Glomerular visceral epithelial cell (primary cell): ENCODE data around the gene IL9R.
"Not testable (repeated sequence)": the region's sequence is repeated elsewhere in the genome, so short reads cannot be mapped to it uniquely, and the experiment has no call there.

Experiments
- DNase-seq: peaks from one replicate; pipeline ENCODE4 v3.0.0-alpha.2; 2016; ENCODE audit errors: extremely low spot score

The IL9R gene

DNA sequence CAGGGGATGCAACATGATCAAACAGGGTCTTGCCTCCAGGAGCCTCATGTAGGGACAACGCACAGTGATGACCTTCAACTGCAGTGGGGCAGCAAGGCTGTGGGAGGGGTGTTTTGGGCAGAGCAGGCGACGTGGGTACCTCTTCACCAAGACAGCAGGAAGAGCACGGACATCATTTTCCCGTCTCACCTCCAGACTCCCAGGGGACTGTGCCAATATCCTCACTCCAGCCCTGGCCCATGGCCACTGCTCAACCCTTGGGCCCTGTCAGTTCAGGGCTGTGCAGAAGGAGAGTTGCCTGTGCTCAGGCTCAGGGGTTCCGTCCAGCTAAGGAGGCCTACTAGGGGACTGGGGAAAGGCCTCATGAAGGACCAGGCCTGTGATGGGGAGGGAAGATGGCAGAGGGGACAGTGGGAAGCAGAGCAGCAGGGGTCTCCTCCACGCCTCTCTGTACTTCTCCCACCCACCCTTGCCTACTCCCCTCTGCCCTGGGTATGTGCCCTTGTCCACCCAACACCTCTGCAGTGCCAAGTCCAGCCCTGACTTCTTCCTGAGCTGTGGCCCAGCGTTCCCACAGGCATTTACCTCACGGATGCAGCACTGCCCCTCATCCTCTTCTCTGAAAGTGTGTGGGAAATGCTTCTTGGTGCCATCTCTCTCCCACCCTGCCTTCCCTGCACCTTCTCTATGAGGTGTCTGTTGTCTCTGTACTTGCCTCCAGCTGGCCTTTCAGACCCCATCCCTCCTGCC, 1.4 kb downstream of the IL9R start:
- no peak for DNase-seq

DNA sequence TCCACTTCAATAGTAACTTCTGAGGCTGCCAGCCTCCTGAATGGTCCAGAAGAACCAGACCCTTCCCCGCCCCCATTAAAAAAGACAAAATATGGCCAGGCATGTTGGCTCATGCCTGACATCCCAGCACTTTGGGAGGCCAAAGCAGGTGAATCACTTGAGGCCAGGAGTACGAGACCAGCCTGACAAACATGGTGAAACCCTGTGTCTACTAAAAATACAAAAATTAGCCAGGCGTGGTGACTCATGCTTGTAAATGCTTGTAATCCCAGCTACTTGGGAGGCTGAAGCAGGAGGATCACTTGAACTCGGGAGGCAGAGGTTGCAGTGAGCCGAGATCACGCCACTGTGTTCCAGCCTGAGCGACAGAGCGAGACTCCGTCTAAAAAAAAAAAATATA, 2.3 kb downstream of the IL9R start:
- not testable (repeated sequence) for DNase-seq

DNA sequence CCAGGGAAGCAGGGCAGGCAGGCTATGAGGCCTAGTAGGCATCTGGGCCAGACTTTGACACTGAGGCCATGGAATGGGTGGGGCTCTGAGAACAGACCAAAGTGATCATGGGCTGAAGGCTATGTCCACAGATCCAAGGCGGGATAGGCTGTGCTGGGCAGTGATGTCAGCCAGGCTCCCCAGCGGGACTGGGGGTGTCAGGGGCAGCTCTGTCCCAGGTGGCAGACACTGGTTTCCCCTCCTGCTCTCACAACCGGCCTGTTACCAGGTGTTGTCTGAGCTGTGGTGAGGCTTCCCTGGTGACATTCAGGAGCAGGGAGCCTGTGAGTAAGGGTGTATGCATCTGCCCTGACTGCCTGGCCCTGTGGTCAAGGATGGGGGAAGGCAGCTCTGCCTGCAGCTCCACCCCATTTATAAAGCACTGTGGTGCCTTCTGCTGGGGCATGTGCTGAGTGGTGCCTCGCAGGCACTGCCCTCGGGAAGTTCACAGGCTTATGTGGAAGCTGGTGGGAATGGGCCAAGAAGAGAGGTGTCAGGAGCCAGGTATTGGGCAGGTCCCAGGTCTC, 2.9 kb downstream of the IL9R start:
- DNase-seq = no peak

DNA sequence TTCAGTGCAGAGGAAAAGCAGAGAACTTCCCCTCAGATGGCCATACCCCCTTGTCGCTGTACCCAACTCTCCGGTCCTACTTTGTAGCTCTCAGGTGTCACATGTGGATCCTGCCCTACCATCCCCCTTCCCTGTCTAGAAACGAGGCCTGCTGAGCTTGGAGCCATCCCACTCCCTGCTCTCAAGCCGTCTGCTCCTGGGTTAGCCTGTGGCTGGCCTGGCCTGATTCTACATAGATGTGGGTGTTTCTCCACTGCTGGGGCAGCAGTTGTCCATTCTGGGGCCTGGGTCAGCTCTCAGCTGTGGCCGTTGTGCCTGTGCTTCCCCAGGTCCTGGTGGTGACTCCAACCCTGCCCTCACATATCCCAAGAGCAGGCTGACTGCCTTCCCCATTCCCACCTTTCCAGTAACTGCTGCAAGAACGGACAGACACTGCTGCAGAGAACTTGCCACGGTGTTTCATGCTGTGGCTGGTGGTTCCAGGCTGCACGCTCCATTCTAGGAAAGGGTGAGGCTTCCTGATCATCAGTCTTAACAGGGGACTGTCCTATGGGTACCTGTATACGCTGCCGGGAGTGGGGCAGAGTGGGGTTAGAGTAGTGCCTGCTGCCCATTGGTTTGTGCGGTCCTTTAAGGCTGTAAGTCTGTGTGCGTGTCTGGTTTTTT, 3.6 kb downstream of the IL9R start:
- DNase-seq = no peak

DNA sequence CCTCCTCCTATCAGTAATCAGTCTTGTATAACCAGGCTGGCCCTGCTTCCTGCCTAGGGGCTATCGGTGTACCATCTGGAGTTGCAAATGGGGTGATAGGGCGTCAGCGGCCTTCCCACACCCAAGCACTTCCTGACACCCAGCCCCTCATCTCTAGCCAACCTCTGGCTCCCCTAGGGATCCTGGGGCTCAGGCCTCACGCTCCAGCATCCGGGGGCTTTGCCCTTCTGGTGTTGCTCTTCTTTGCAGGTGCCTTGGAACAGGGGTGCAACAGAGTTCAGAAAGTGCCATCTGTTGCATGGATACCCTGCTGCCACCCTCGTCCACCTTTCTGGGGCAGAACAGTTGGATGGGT, 4.1 kb downstream of the IL9R start:
- no peak for DNase-seq

DNA sequence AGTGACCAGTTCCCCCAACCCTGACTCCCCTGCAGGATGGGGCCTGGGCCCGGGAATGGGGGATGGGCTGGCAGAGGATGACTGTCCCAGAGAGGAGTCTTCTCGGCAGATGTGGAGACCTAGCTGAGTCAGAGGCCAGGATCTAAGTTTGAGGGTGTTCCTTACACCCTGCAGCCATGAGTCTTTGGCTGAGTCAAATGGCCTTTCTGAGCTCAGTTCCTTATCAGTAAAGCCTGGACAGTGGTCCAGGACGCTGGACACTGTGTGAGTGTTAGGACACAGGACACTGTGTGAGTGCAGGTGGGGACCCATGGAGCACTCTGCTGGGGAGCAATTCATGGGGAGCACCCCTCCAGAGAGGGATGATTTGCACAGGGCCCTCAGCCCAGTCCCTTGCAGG, 5.0 kb downstream of the IL9R start:
- no peak for DNase-seq

DNA sequence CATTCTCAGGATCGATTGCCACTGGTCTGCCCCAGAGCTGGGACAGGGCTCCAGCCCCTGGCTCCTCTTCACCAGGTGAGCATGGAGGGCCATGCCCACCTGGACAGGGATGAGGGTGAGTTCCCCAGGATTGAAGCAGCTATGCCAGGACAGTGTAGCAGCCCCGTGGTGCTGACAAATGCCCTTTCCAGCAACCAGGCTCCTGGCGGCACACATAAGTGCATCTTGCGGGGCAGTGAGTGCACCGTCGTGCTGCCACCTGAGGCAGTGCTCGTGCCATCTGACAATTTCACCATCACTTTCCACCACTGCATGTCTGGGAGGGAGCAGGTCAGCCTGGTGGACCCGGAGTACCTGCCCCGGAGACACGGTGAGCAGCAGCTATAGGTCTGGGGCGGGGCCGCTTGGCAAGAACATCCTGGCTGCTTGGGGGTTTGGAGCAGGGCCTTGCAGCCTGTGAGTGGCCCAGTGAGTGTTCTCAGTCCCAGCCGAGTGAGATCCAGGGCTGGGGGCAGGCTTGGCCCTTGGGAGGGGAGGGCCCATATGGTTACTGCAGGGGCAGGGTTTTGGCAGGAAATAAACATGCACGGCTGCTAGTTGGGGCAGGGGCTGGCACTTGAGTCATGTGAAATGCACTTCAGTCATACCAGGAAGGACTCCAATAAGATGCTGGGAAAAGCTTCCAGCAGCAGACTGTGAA, 6.1 kb downstream of the IL9R start:
- DNase-seq = no peak

DNA sequence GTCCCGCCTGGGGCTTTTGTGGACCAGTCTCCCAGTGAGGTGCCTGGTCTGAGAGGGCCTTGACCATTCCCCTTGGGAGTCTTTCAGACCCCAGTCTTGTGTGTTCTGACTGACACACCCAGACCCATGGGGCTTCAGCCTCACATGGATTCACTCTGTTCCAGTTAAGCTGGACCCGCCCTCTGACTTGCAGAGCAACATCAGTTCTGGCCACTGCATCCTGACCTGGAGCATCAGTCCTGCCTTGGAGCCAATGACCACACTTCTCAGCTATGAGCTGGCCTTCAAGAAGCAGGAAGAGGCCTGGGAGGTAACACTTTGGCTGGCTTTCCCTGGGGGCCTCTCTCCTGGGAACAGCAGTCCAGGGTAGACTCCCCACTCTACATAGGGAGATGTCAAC, 6.8 kb downstream of the IL9R start:
- DNase-seq = no peak

DNA sequence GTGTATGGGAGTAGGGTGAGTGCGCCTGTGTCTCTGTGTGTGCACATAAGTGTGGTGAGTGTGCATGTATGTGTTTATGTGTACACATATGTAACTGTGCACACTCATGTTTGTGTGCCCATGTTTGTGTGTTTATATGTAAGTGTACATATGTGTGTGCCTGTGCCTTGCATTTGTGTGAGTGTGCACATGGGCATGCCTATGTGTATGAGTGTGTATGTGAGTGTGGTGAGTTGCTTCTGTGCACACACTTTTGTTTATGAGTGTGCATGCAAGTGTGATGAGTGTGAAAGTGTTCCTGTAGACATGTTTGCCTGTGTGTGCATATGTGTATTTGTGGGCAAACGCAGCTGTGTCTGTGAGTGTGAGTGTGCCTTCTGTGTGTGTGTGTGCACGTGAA, 7.2 kb downstream of the IL9R start:
- no peak for DNase-seq

DNA sequence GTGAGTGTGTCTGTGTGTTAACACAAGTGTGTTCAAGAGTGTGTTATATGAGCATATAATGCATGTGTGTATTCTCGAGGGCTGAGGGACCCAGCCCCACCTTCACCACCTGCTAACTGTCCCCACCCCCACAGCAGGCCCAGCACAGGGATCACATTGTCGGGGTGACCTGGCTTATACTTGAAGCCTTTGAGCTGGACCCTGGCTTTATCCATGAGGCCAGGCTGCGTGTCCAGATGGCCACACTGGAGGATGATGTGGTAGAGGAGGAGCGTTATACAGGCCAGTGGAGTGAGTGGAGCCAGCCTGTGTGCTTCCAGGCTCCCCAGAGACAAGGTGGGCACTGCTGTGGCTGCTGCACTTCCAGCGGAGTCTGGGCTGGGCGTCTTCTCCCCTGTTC, 7.6 kb downstream of the IL9R start:
- no peak for DNase-seq

DNA sequence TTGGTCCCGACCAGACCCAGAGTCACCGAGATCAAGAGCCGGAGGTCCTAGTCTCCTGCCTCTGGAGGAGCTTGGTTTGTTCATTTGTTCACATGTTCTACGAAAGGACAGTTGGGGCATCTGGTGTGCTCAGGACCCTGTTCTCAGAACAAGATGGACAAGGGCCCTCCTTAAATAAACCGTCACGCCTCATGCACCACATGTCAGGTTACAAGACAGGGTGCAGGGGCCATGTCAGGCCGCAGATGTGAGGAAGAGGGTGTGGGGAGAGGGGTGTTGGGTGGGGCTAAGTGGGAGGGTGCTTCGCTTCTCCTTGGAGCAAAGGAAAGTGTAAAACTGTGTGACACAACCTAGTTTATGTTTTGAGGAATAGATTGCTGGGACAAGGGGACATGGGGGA, 9.0 kb downstream of the IL9R start:
- not testable (repeated sequence) for DNase-seq

DNA sequence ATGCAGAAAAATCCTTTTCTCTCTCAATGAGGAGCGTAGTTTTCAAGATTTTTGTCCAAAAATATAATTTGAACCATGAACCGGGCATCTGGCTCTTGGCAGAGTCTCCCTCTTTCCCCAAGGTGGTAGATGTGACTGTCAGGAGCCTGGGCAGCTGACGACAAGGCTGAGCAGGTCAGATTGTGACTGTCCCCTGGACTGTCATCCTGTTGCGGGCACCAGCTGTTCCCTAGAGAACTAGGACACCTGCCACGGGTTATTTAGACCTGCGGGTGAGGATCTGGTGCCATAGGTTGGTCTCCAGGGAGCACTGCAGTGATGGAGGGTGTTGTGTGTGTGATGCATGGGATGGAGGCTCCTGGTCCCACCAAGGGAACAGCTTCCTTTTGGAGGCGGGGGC, 10.9 kb downstream of the IL9R start:
- DNase-seq = not testable (repeated sequence)

DNA sequence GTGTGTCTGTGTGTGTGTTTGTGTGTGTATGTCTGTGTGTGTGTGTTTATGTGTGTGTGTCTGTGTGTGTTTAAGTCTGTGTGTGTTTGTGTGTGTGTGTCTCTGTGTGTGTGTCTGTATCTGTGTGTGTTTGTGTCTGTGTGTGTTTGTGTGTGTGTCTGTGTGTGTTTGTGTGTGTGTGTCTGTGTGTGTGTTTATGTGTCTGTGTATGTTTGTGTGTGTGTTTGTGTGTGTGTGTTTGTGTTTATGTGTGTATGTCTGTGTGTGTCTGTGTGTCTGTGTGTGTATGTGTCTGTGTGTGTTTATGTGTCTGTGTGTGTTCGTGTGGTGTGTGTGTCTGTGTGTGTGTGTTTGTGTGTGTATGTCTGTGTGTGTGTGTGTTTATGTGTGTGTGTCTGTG, 11.4 kb downstream of the IL9R start:
- no peak for DNase-seq

DNA sequence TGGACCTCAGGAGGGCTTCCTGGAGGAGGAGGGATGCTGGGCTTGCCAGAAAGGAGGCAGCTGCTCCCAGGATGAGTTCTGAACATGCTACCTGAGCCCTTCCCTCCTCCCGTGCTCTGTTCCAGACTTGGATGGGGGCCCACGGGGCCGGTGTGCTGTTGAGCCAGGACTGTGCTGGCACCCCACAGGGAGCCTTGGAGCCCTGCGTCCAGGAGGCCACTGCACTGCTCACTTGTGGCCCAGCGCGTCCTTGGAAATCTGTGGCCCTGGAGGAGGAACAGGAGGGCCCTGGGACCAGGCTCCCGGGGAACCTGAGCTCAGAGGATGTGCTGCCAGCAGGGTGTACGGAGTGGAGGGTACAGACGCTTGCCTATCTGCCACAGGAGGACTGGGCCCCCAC, 12.2 kb downstream of the IL9R start:
- DNase-seq = not testable (repeated sequence)

DNA sequence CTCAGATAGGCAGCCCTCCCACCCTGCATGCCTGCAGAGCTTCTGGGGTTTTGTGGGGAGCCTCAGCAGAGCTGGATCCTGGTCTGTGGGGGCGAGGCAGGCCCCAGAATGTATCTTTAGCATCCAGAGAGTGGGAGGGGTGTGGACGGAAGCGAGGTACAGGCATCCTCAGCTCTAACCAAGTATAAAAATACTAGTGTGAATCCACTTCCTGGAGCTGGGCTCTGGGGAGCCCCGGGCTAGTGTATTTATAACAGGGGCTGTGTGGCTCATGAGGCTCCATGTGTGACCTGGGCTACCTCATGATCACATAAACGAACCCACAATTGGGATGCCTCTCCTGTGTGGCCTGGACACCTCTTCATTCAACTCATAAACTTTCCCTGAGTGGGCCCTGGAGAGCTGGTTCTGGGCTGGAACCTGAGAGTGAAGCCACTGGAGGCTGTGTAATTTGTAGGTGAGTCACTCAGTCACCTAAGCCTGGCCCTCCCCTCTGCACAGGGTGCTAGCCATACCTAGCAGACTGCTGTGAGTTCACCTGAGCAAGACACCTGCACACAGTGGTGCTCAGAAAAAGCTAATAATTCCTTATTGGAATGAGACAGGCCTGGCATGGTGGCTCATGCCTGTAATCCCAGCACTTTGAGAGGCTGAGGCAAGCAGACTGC, 15.9 kb downstream of the IL9R start:
- DNase-seq = not testable (repeated sequence)

DNA sequence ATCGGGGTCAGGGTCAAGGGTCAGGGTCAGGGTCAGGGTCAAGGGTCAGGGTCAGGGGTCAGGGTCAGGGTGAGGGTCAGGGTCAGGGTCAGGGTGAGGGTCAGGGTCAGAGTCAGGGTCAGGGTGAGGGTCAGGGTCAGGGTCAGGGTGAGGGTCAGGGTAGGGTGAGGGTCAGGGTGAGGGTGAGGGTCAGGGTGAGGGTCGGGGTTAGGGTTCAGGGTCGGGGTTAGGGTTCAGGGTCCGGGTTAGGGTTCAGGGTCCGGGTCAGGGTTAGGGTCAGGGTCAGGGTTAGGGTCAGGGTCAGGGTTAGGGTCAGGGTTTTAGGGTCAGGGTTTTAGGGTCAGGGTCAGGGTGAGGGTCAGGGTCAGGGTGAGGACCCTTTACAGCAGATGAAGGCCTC, 22.4 kb downstream of the IL9R start:
- not testable (repeated sequence) for DNase-seq

DNA sequence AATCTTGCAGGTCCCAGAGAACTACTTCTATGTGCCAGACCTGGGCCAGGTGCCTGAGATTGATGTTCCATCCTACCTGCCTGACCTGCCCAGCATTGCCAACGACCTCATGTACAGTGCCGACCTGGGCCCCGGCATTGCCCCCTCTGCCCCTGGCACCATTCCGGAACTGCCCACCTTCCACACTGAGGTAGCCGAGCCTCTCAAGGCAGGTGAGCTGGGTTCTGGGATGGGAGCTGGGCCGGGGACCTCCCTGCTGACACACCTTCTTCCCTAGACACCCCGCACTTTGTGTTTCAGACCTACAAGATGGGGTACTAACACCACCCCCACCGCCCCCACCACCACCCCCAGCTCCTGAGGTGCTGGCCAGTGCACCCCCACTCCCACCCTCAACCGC, 25.5 kb downstream of the IL9R start:
- not testable (repeated sequence) for DNase-seq

DNA sequence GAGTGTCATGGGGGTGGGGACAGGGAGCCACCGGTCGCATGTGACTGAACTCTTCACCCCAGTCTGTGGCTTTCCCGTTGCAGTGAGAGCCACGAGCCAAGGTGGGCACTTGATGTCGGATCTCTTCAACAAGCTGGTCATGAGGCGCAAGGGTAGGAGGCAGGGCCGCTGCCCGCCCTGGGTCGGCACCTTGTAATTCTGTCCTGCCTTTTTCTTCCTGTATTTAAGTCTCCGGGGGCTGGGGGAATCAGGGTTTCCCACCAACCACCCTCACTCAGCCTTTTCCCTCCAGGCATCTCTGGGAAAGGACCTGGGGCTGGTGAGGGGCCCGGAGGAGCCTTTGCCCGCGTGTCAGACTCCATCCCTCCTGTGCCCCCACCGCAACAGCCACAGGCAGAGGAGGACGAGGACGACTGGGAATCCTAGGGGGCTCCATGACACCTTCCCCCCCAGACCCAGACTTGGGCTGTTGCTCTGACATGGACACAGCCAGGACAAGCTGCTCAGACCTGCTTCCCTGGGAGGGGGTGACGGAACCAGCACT, 27.5 kb downstream of the IL9R start:
- DNase-seq = not testable (repeated sequence)

DNA sequence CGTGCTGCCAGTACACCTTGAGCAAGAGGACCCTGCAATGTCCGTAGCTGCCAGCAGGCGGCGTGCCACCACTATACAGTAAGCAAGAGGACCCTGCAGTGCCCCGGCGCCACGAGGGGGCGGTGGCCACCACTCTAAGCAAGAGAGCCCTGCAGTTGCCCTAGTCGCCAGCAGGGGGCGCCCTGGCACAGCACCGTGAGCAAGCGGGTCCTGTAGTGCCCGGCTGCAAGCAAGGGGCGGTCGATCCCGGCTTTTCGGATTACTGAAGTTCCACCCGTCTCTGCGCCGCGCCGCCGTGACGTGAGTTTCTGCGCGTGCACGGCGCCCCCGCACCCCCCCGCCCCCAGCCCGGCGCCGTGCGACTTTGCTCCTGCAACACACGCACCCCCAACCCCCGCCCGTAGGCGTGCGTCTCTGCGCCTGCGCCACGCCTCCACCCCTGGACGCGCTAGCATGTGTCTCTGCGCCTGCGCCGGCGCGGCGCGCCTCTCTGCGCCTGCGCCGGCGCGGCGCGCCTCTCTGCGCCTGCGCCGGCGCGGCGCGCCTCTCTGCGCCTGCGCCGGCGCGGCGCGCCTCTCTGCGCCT, 31.2 kb downstream of the IL9R start:
- DNase-seq = not testable (repeated sequence)

DNA sequence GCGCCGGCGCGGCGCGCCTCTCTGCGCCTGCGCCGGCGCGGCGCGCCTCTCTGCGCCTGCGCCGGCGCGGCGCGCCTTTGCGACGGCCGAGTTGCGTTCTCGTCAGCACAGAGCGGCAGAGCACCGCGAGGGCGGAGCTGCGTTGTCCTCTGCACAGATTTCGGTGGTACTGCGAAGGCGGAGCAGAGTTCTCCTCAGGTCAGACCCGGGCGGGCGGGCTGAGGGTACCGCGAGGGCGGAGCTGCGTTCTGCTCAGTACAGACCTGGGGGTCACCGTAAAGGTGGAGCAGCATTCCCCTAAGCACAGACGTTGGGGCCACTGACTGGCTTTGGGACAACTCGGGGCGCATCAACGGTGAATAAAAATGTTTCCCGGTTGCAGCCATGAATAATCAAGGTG, 31.8 kb downstream of the IL9R start:
- DNase-seq = not testable (repeated sequence)

DNA sequence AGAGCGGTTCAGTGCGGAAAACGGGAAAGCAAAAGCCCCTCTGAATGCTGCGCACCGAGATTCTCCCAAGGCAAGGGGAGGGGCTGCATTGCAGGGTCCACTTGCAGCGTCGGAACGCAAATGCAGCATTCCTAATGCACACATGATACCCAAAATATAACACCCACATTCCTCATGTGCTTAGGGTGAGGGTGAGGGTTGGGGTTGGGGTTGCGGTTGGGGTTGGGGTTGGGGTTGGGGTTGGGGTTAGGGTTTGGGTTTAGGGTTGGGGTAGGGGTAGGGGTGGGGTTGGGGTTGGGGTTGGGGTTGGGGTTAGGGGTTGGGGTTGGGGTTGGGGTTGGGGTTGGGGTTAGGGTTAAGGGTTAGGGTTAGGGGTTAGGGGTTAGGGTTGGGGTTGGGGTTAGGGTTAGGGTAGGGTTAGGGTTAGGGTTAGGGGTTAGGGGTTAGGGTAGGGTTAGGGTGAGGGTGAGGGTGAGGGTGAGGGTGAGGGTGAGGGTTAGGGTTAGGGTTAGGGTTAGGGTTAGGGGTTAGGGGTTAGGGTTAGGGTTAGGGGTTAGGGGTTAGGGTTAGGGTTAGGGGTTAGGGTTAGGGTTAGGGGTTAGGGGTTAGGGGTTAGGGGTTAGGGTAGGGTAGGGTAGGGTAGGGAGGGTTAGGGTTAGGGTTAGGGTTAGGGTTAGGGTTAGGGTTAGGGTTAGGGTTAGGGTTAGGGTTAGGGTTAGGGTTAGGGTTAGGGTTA, 32.4 kb downstream of the IL9R start:
- not testable (repeated sequence) for DNase-seq
